HG03520 (cell line): Measurements from ENCODE around the gene RASA2.
"Not testable (repeated sequence)": the region's sequence is repeated elsewhere in the genome, so short reads cannot be mapped to it uniquely, and the experiment has no call there.

Experiments
- ATAC-seq: cut with Tn5 transposase; IDR thresholded peaks from one replicate; pipeline ENCODE4 v1.9.1; 2021; ENCODE audit warnings: mild to moderate bottlenecking, moderate library complexity; ENCODE audit not compliant: unreplicated experiment

RASA2 gene

GRCh38 chr3:141628868-141629441 lies 142.1 kb downstream of the RASA2 start:
- not testable (repeated sequence) for ATAC-seq

- ATAC-seq, result no peak
These were observed 143.1 kb downstream of the RASA2 start for GRCh38 chr3:141629976-141630375.

- ATAC-seq, result no peak
These were observed 146.1 kb downstream of the RASA2 start for GRCh38 chr3:141632779-141633374.

- no peak for ATAC-seq
These were observed 155.4 kb downstream of the RASA2 start for GRCh38 chr3:141642215-141642614.

GRCh38 chr3:141643391-141643790 lies 156.6 kb downstream of the RASA2 start:
- ATAC-seq, result no peak

DNA sequence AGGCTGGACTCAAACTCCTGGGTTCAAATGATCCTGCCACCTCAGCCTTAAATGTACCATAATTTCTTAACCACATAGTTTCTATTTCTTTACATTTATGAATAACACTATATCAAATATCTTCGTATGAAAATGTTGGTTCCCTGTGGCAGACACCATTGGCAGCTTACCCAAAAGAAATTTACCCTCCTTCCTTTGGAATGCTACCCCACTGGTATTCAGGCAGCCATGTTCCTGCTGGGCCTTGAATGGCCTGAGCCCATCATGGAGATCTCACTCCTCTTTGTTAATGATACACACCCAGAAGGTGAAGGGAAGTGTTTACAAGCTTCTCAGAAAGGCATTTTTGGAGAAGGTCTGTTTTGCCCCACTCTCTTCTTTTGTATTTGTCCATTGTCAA lies 157.0 kb downstream of the RASA2 start:
- no peak for ATAC-seq

GRCh38 chr3:141644931-141645330 lies 158.1 kb downstream of the RASA2 start:
- ATAC-seq, result peak; percentile 72

- no peak for ATAC-seq
These were observed 160.1 kb downstream of the RASA2 start for GRCh38 chr3:141646760-141647561.

- ATAC-seq, result no peak
These were observed 160.7 kb downstream of the RASA2 start for GRCh38 chr3:141647562-141647915.

GRCh38 chr3:141648055-141648910 lies 161.5 kb downstream of the RASA2 start:
- no peak for ATAC-seq

- no peak for ATAC-seq
These were observed 163.0 kb downstream of the RASA2 start for GRCh38 chr3:141649871-141650270.

- no peak for ATAC-seq
These were observed 164.0 kb downstream of the RASA2 start for GRCh38 chr3:141650783-141651182.

DNA sequence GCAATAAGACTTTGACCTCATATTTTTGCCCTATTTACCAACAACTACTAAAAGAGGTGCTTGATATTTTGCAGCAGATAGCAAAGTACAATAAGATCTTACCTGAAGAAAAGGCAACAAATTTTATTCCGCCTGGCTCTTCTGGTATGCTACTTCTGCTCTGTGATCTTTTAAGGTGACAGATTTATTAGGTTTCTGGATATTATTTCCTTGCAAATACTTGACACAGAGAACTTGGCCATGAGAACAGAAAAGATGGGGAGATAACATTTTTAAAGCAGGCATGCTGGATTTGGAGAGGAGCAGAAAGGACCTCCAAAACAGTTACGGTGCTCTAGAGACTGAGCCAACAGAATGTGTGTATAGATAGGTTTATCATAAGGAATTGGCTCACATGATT lies 164.6 kb downstream of the RASA2 start:
- no peak for ATAC-seq

- ATAC-seq, result no peak
These were observed 165.5 kb downstream of the RASA2 start for GRCh38 chr3:141652349-141652748.

GRCh38 chr3:141653847-141654246 lies 167.0 kb downstream of the RASA2 start:
- ATAC-seq, result no peak

DNA sequence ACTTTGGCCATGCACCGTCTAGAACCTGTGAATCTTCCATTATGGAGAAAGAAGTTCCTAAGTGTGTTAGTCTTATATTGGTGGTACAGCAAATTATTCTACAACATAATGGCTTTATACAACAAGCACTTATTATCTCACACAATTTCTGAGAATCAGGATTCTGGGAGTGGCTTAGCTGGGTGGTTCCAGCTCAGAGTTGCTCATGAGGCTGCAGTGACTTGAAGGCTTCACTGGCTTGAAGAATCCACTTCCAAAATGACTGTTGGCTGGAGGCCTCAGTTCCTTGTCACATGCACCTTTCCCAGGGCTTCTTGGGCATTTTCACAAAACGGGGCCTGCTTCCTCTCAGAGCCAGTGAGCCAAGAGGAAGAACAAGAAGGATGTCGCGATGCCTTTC lies 169.0 kb downstream of the RASA2 start:
- no peak for ATAC-seq

GRCh38 chr3:141656771-141657170 lies 169.9 kb downstream of the RASA2 start:
- ATAC-seq, result no peak

DNA sequence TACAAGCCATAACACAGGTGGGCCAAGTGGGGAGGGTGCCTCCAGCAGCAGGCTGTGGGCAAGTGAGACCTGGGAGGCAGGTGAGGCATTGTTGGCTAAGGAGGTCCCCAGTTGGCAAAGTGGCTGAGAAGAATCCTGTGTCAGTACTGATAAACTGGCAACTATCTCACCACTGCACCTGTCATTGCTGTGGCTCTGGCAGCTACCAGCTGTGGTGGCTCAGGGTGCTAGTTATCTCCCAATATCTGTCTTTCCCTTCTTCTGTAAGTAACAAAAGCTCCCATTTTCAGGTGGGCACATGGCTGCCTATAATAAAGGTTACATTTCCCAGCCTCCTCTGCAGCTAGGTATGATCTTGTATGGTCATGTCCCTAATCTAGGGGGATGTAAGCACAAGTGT lies 170.7 kb downstream of the RASA2 start:
- ATAC-seq, result no peak

DNA sequence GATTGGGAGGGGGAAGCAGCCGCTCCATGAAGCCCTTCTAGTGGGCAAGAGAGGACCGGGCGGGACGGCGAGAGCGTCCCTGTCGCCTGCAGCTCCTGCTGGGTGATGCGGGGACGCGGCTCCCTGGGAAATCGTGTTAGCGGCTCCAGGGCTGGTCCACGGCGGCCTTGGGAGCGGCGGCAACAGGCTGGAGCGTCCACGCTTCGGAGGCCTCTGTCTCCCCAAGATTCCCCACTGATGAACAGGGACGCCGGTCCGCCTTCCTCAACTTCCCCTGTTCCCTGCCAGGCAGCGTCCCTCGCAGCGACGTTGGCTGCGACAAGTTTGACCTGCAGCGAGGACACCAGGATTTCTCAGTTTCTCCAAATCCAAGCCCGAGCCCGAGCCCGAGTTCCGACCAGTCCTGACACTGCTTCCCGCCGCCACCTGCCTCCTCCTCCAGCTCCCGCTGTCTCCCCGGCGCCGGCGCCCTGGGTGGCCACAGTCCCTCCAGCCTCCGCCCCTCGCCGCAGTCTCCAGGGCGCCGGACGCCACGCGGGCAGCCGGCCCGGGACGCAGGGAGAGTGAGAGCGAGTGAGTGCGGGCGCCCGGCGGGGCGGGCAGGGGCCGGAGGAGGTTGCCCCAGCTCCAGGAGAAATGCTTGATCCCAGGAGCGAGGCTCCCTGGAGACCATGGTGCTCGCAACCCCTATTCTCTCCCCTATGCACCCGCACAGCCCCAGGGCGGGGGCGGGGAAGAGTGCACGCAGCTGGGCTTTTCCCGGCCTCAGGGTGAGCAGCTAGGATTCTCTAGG lies 173.2 kb downstream of the RASA2 start:
- no peak for ATAC-seq

DNA sequence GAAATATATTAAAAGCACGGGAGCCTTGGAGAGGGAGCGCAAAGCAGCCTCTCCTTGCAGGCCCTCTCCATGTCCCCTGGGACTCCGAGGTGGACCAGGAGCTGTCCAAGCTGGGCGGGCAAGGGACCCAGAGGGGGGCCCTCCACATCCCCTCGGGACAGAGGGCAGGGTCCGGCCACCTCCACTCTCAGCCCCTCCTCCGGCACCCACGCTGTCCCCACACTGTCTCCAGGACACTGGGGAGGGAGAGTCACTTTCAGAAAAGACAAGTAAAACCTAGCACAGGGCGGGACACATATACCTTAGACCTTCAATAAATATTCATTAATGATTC lies 173.8 kb downstream of the RASA2 start:
- ATAC-seq, result no peak
